Dendritic cell treated with granulocyte-macrophage colony-stimulating factor and Interleukin-4, amounts not matched to agents 40 ng/mL and 50 ng/mL, for 4 days (primary cell): ENCODE measurements around the gene MPHOSPH8.
"Not testable (repeated sequence)": the region's sequence is repeated elsewhere in the genome, so short reads cannot be mapped to it uniquely, and the experiment has no call there.

ENCODE experiments used
- H3K27ac Mint-ChIP-seq: one replicate; pipeline ENCODE4 v1.8.0; 2022; ENCODE audit warnings: mild to moderate bottlenecking, mixed read lengths
- H3K27me3 Mint-ChIP-seq: one replicate; pipeline ENCODE4 v1.8.0; 2022; ENCODE audit warnings: mild to moderate bottlenecking, mixed read lengths
- H3K36me3 Mint-ChIP-seq: one replicate; pipeline ENCODE4 v1.8.0; 2022; ENCODE audit warnings: low read depth, mixed read lengths
- H3K4me1 Mint-ChIP-seq: one replicate; pipeline ENCODE4 v1.8.0; 2022; ENCODE audit warnings: low read depth, mixed read lengths
- H3K4me3 Mint-ChIP-seq: one replicate; pipeline ENCODE4 v1.8.0; 2022; ENCODE audit warnings: mild to moderate bottlenecking, moderate library complexity, mixed read lengths
- H3K9me3 Mint-ChIP-seq: one replicate; pipeline ENCODE4 v1.8.0; 2022; ENCODE audit warnings: mixed read lengths
- intact Hi-C: fragments of 100-400 bp; cut with micrococcal nuclease; formaldehyde crosslinking; loops from one replicate; pipeline ENCODE4 v1.15.0; 2022

MPHOSPH8 gene

GRCh38 chr13:19680751-19681150 is 47.3 kb downstream of the MPHOSPH8 start:
- peaks cover 53% of the 10 kb centered on the region for H3K36me3 Mint-ChIP-seq
- no peaks in the 10 kb centered on the region for H3K9me3 Mint-ChIP-seq

GRCh38 chr13:19681517-19681916 is 48.1 kb downstream of the MPHOSPH8 start:
- Mint-ChIP-seq H3K27ac (no peak overlapping the region), H3K4me3 (no peak overlapping the region), H3K36me3 (peaks cover 45% of the 10 kb centered on the region), H3K27me3 (no peaks in the 10 kb centered on the region), H3K9me3 (no peaks in the 10 kb centered on the region), H3K4me1 (no peaks in the 10 kb centered on the region)
- intact Hi-C loops: no loop called here

More at GRCh38 chr13:19680751-19681150, 47.3 kb downstream of the MPHOSPH8 start:
- no peaks in the 10 kb centered on the region for H3K27me3 Mint-ChIP-seq
- no peak overlapping the region for H3K27ac Mint-ChIP-seq
- no peak overlapping the region for H3K4me3 Mint-ChIP-seq
- intact Hi-C loops: no loop called here
- H3K4me1 Mint-ChIP-seq: no peaks in the 10 kb centered on the region

GRCh38 chr13:19685034-19685433 is 51.6 kb downstream of the MPHOSPH8 start:
- no peak overlapping the region for H3K27ac Mint-ChIP-seq
- no peak overlapping the region for H3K4me3 Mint-ChIP-seq

GRCh38 chr13:19685437-19685836 is 52.0 kb downstream of the MPHOSPH8 start:
- no peaks in the 10 kb centered on the region for H3K4me1 Mint-ChIP-seq
- H3K27ac Mint-ChIP-seq: no peak overlapping the region
- no peak overlapping the region for H3K4me3 Mint-ChIP-seq
- H3K9me3 Mint-ChIP-seq: no peaks in the 10 kb centered on the region
- peaks cover 22% of the 10 kb centered on the region for H3K36me3 Mint-ChIP-seq
- intact Hi-C loops: no loop called here
- no peaks in the 10 kb centered on the region for H3K27me3 Mint-ChIP-seq

More at GRCh38 chr13:19685034-19685433, 51.6 kb downstream of the MPHOSPH8 start:
- H3K36me3 Mint-ChIP-seq: peaks cover 20% of the 10 kb centered on the region
- H3K27me3 Mint-ChIP-seq: no peaks in the 10 kb centered on the region
- H3K9me3 Mint-ChIP-seq: no peaks in the 10 kb centered on the region
- intact Hi-C loops: no loop called here
- H3K4me1 Mint-ChIP-seq: no peaks in the 10 kb centered on the region

GRCh38 chr13:19691447-19691846 is 58.0 kb downstream of the MPHOSPH8 start:
- H3K27ac Mint-ChIP-seq, H3K9me3 Mint-ChIP-seq, H3K27me3 Mint-ChIP-seq, H3K4me1 Mint-ChIP-seq, H3K4me3 Mint-ChIP-seq, intact Hi-C loops: not testable (repeated sequence)
- H3K36me3 Mint-ChIP-seq: peaks cover 28% of the 10 kb centered on the region

GRCh38 chr13:19695428-19695827 is 62.0 kb downstream of the MPHOSPH8 start:
- no peaks in the 10 kb centered on the region for H3K4me1 Mint-ChIP-seq
- H3K9me3 Mint-ChIP-seq: no peaks in the 10 kb centered on the region
- H3K27me3 Mint-ChIP-seq: no peaks in the 10 kb centered on the region
- peaks cover 35% of the 10 kb centered on the region for H3K36me3 Mint-ChIP-seq
- H3K4me3 Mint-ChIP-seq: no peak overlapping the region
- intact Hi-C loops: no loop called here
- H3K27ac Mint-ChIP-seq: no peak overlapping the region

GRCh38 chr13:19695829-19696228 is 62.4 kb downstream of the MPHOSPH8 start:
- H3K27ac Mint-ChIP-seq: no peak overlapping the region

GRCh38 chr13:19700963-19701362 is 67.5 kb downstream of the MPHOSPH8 start:
- H3K9me3 Mint-ChIP-seq, H3K27ac Mint-ChIP-seq, H3K4me1 Mint-ChIP-seq, intact Hi-C loops, H3K27me3 Mint-ChIP-seq, H3K4me3 Mint-ChIP-seq: not testable (repeated sequence)
- peaks cover 13% of the 10 kb centered on the region for H3K36me3 Mint-ChIP-seq

More at GRCh38 chr13:19695829-19696228, 62.4 kb downstream of the MPHOSPH8 start:
- Mint-ChIP-seq H3K4me3 (no peak overlapping the region), H3K27me3 (no peaks in the 10 kb centered on the region), H3K9me3 (no peaks in the 10 kb centered on the region), H3K36me3 (peaks cover 31% of the 10 kb centered on the region), H3K4me1 (no peaks in the 10 kb centered on the region)
- intact Hi-C loops: no loop called here

GRCh38 chr13:19701619-19702018 is 68.2 kb downstream of the MPHOSPH8 start:
- H3K27ac Mint-ChIP-seq, H3K4me1 Mint-ChIP-seq, H3K9me3 Mint-ChIP-seq, intact Hi-C loops, H3K4me3 Mint-ChIP-seq, H3K27me3 Mint-ChIP-seq: not testable (repeated sequence)
- peaks cover 15% of the 10 kb centered on the region for H3K36me3 Mint-ChIP-seq

GRCh38 chr13:19704256-19704655 is 70.8 kb downstream of the MPHOSPH8 start:
- intact Hi-C loops, H3K4me3 Mint-ChIP-seq, H3K4me1 Mint-ChIP-seq, H3K27me3 Mint-ChIP-seq, H3K9me3 Mint-ChIP-seq, H3K27ac Mint-ChIP-seq: not testable (repeated sequence)
- H3K36me3 Mint-ChIP-seq: peaks cover 28% of the 10 kb centered on the region

- H3K9me3 Mint-ChIP-seq, H3K4me1 Mint-ChIP-seq, H3K4me3 Mint-ChIP-seq, intact Hi-C loops, H3K27ac Mint-ChIP-seq, H3K27me3 Mint-ChIP-seq: not testable (repeated sequence)
- peaks cover 15% of the 10 kb centered on the region for H3K36me3 Mint-ChIP-seq
Observed at GRCh38 chr13:19709039-19709438, 75.6 kb downstream of the MPHOSPH8 start.

GRCh38 chr13:19709782-19710181 is 76.3 kb downstream of the MPHOSPH8 start:
- H3K27ac Mint-ChIP-seq, H3K27me3 Mint-ChIP-seq, H3K9me3 Mint-ChIP-seq, H3K4me1 Mint-ChIP-seq, intact Hi-C loops, H3K4me3 Mint-ChIP-seq: not testable (repeated sequence)
- peaks cover 21% of the 10 kb centered on the region for H3K36me3 Mint-ChIP-seq

GRCh38 chr13:19713186-19713965 is 79.9 kb downstream of the MPHOSPH8 start:
- Mint-ChIP-seq H3K27ac (no peak overlapping the region), H3K27me3 (no peaks in the 10 kb centered on the region), H3K4me1 (no peaks in the 10 kb centered on the region), H3K9me3 (no peaks in the 10 kb centered on the region), H3K36me3 (peaks cover 32% of the 10 kb centered on the region), H3K4me3 (no peak overlapping the region)
- intact Hi-C loops: no loop called here

- H3K4me3 Mint-ChIP-seq: no peak overlapping the region
- no peak overlapping the region for H3K27ac Mint-ChIP-seq
- no peaks in the 10 kb centered on the region for H3K4me1 Mint-ChIP-seq
- no peaks in the 10 kb centered on the region for H3K9me3 Mint-ChIP-seq
- intact Hi-C loops: no loop called here
- H3K36me3 Mint-ChIP-seq: peaks cover 50% of the 10 kb centered on the region
- H3K27me3 Mint-ChIP-seq: no peaks in the 10 kb centered on the region
Observed at GRCh38 chr13:19720039-19720438, 86.6 kb downstream of the MPHOSPH8 start.
